ENCODE data around the gene GDI1.

GDI1 gene

GRCh38 chrX:154444755-154445246 lies 7.8 kb downstream of the GDI1 start:
- TF ChIP-seq CTCF (IDR thresholded peaks at IDR 0.05; ENCODE audit: insufficient read depth, low read depth, low read length, missing control alignments): no peak
- H3K4me3 ChIP-seq (ENCODE audit: low read length): peak overlapping the region; percentile 51
- DNase-seq (ENCODE audit: low read depth): no peak

GRCh38 chrX:154445776-154446175 lies 8.8 kb downstream of the GDI1 start:
- no peak for DNase-seq (ENCODE audit: low read depth)
- TF ChIP-seq CTCF (IDR thresholded peaks at IDR 0.05; ENCODE audit: insufficient read depth, low read depth, low read length, missing control alignments): no peak
- no peak overlapping the region for H3K4me3 ChIP-seq (ENCODE audit: low read length)

- no peak overlapping the region for H3K4me3 ChIP-seq (ENCODE audit: low read length)
- no peak for TF ChIP-seq CTCF (IDR thresholded peaks at IDR 0.05; ENCODE audit: insufficient read depth, low read depth, low read length, missing control alignments)
- DNase-seq (ENCODE audit: low read depth): no peak
Measured at GRCh38 chrX:154446430-154446829, 9.5 kb downstream of the GDI1 start.

- no peak overlapping the region for H3K4me3 ChIP-seq (ENCODE audit: low read length)
- DNase-seq (ENCODE audit: low read depth): no peak
Measured at GRCh38 chrX:154448484-154448883, 11.5 kb downstream of the GDI1 start.

GRCh38 chrX:154449618-154450017 lies 12.7 kb downstream of the GDI1 start:
- TF ChIP-seq CTCF (IDR thresholded peaks at IDR 0.05; ENCODE audit: insufficient read depth, low read depth, low read length, missing control alignments): no peak
- H3K4me3 ChIP-seq (ENCODE audit: low read length): no peak overlapping the region
- no peak for DNase-seq (ENCODE audit: low read depth)

More at GRCh38 chrX:154448484-154448883, 11.5 kb downstream of the GDI1 start:
- TF ChIP-seq CTCF (IDR thresholded peaks at IDR 0.05; ENCODE audit: insufficient read depth, low read depth, low read length, missing control alignments): no peak

- H3K4me3 ChIP-seq (ENCODE audit: low read length): no peak overlapping the region
- no peak for DNase-seq (ENCODE audit: low read depth)
- no peak for TF ChIP-seq CTCF (IDR thresholded peaks at IDR 0.05; ENCODE audit: insufficient read depth, low read depth, low read length, missing control alignments)
Measured at GRCh38 chrX:154450312-154450711, 13.4 kb downstream of the GDI1 start.

- DNase-seq (ENCODE audit: low read depth): no peak
- no peak for TF ChIP-seq CTCF (IDR thresholded peaks at IDR 0.05; ENCODE audit: insufficient read depth, low read depth, low read length, missing control alignments)
- H3K4me3 ChIP-seq (ENCODE audit: low read length): no peak overlapping the region
Measured at GRCh38 chrX:154452823-154453222, 15.9 kb downstream of the GDI1 start.
